ENCODE data around the gene LYST.

- TF ChIP-seq POLR2A (IDR thresholded peaks at IDR 0.05; ENCODE audit: low read depth): no peak
- TF ChIP-seq, protein P1, sequence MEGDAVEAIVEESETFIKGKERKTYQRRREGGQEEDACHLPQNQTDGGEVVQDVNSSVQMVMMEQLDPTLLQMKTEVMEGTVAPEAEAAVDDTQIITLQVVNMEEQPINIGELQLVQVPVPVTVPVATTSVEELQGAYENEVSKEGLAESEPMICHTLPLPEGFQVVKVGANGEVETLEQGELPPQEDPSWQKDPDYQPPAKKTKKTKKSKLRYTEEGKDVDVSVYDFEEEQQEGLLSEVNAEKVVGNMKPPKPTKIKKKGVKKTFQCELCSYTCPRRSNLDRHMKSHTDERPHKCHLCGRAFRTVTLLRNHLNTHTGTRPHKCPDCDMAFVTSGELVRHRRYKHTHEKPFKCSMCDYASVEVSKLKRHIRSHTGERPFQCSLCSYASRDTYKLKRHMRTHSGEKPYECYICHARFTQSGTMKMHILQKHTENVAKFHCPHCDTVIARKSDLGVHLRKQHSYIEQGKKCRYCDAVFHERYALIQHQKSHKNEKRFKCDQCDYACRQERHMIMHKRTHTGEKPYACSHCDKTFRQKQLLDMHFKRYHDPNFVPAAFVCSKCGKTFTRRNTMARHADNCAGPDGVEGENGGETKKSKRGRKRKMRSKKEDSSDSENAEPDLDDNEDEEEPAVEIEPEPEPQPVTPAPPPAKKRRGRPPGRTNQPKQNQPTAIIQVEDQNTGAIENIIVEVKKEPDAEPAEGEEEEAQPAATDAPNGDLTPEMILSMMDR (IDR thresholded peaks at IDR 0.05): no peak
- TF ChIP-seq EP300 (IDR thresholded peaks at IDR 0.05): no peak
- no peak for TF ChIP-seq POLR2AphosphoS5 (IDR thresholded peaks at IDR 0.05)
Observed at GRCh38 chr1:235646463-235646862, 220.2 kb downstream of the LYST start.
